ENCODE measurements around the gene ERC1. TPM values are rescaled to one million over a fixed set of nuclear protein-coding genes. Genes with fewer than 3 reads are reported as not detected.

The ERC1 gene
- total RNA-seq, 1 donor from 2014 or later, result 56.5 TPM

- intact Hi-C loops (cut with DNase I), result no loop called here
Measured at GRCh38 chr12:1162081-1162760, 171.2 kb downstream of the ERC1 start.

GRCh38 chr12:1167784-1168183 lies 176.8 kb downstream of the ERC1 start:
- H3K4me3 ChIP-seq, result no peak overlapping the region
- TF ChIP-seq CTCF (IDR thresholded peaks at IDR 0.05) (no peak), POLR2AphosphoS5 (IDR thresholded peaks at IDR 0.05; ENCODE audit: insufficient read depth in 1 of 2, low read depth in 1 of 2) (no peak), POLR2A (IDR thresholded peaks at IDR 0.05) (no peak)
- peaks cover 0 to 6% of the 10 kb centered on the region in 2 donors for H3K36me3 ChIP-seq
- no peak overlapping the region for H3K27ac ChIP-seq
- H3K9me3 ChIP-seq, result no peaks in the 10 kb centered on the region
- no peaks in the 10 kb centered on the region for H3K27me3 ChIP-seq
- peaks cover 12% of the 10 kb centered on the region for H3K4me1 ChIP-seq
- intact Hi-C loops (cut with DNase I), result no loop called here
- no peak for DNase-seq (ENCODE audit: extremely low spot score in 2 of 2)

More at GRCh38 chr12:1162081-1162760, 171.2 kb downstream of the ERC1 start:
- Histone ChIP-seq H3K4me1 (no peaks in the 10 kb centered on the region), H3K4me3 (no peak overlapping the region), H3K27ac (no peak overlapping the region), H3K36me3 (peaks cover 0 to 6% of the 10 kb centered on the region in 2 donors), H3K9me3 (no peaks in the 10 kb centered on the region), H3K27me3 (no peaks in the 10 kb centered on the region)
- DNase-seq (ENCODE audit: extremely low spot score in 2 of 2), result no peak
- TF ChIP-seq POLR2AphosphoS5 (IDR thresholded peaks at IDR 0.05; ENCODE audit: insufficient read depth in 1 of 2, low read depth in 1 of 2), result no peak
- no peak for TF ChIP-seq CTCF (IDR thresholded peaks at IDR 0.05)
- no peak for TF ChIP-seq POLR2A (IDR thresholded peaks at IDR 0.05)

- H3K4me3 ChIP-seq, result no peak overlapping the region
- intact Hi-C loops (cut with DNase I), result no loop called here
- H3K36me3 ChIP-seq, result peaks cover 0 to 6% of the 10 kb centered on the region in 2 donors
- no peaks in the 10 kb centered on the region for H3K27me3 ChIP-seq
- H3K4me1 ChIP-seq, result peaks cover 12% of the 10 kb centered on the region
- H3K27ac ChIP-seq, result no peak overlapping the region
- TF ChIP-seq POLR2AphosphoS5 (IDR thresholded peaks at IDR 0.05; ENCODE audit: insufficient read depth in 1 of 2, low read depth in 1 of 2) (no peak), CTCF (IDR thresholded peaks at IDR 0.05) (no peak), POLR2A (IDR thresholded peaks at IDR 0.05) (no peak)
- H3K9me3 ChIP-seq, result no peaks in the 10 kb centered on the region
- no peak for DNase-seq (ENCODE audit: extremely low spot score in 2 of 2)
Measured at GRCh38 chr12:1170411-1170810, 179.4 kb downstream of the ERC1 start.

- DNase-seq (ENCODE audit: extremely low spot score in 2 of 2), result no peak
- Histone ChIP-seq H3K9me3 (no peaks in the 10 kb centered on the region), H3K4me3 (no peak overlapping the region), H3K27ac (no peak overlapping the region), H3K36me3 (no peaks in the 10 kb centered on the region), H3K4me1 (peaks cover 12% of the 10 kb centered on the region), H3K27me3 (no peaks in the 10 kb centered on the region)
- intact Hi-C loops (cut with DNase I), result no loop called here
- TF ChIP-seq POLR2A (IDR thresholded peaks at IDR 0.05) (no peak), POLR2AphosphoS5 (IDR thresholded peaks at IDR 0.05; ENCODE audit: insufficient read depth in 1 of 2, low read depth in 1 of 2) (no peak), CTCF (IDR thresholded peaks at IDR 0.05) (no peak)
Measured at GRCh38 chr12:1171657-1172408, 180.8 kb downstream of the ERC1 start.

Data from vagina (tissue), 2 donors.